ENCODE measurements around the gene EHD2. TPM values are rescaled to one million over a fixed set of nuclear protein-coding genes. Genes with fewer than 3 reads are reported as not detected.
"Not testable (repeated sequence)": the region's sequence is repeated elsewhere in the genome, so short reads cannot be mapped to it uniquely, and the experiment has no call there.

Gene EHD2
- total RNA-seq, 1 experiment from 2014 or later: 2.9 TPM

DNA sequence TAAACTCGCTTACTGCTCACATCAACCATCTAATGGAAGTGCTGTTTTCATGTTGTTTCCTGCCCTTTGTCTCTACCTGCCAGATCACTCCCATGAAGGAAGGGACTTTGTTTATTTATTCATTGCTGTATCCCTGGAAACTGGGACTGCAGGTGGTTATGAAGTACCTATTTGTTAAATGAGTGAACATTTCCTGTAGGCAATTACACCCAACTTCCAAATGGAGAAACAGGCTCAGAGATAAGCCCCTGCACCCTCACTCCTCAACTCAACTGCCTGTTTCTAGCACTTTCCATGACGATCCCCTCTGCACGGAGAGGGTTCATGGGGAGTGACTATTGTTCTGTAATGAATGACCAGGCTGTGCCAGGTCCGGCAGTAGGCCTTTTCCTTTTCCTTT, 63.3 kb downstream of the EHD2 start:
- H3K9me3 ChIP-seq (ENCODE audit: low read depth, low read length, poor library complexity, severe bottlenecking): no peaks in the 10 kb centered on the region
- no peaks in the 10 kb centered on the region for H3K27me3 ChIP-seq (replicated peaks; ENCODE audit: insufficient read depth, low read depth, low read length, poor library complexity)
- no peak for TF ChIP-seq EZH2 (IDR thresholded peaks at IDR 0.05; ENCODE audit: borderline replicate concordance, low read depth, low read length, poor library complexity, severe bottlenecking)
- TF ChIP-seq, protein P1, sequence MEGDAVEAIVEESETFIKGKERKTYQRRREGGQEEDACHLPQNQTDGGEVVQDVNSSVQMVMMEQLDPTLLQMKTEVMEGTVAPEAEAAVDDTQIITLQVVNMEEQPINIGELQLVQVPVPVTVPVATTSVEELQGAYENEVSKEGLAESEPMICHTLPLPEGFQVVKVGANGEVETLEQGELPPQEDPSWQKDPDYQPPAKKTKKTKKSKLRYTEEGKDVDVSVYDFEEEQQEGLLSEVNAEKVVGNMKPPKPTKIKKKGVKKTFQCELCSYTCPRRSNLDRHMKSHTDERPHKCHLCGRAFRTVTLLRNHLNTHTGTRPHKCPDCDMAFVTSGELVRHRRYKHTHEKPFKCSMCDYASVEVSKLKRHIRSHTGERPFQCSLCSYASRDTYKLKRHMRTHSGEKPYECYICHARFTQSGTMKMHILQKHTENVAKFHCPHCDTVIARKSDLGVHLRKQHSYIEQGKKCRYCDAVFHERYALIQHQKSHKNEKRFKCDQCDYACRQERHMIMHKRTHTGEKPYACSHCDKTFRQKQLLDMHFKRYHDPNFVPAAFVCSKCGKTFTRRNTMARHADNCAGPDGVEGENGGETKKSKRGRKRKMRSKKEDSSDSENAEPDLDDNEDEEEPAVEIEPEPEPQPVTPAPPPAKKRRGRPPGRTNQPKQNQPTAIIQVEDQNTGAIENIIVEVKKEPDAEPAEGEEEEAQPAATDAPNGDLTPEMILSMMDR (conservative IDR thresholded peaks at IDR 0.05; ENCODE audit: low read depth, low read length): no peak
- H3K36me3 ChIP-seq (ENCODE audit: insufficient read depth, low read length, poor library complexity, severe bottlenecking): peaks cover 11% of the 10 kb centered on the region
- intact Hi-C loops (cut with micrococcal nuclease; ENCODE audit: unreplicated experiment): no loop called here
- H3K4me3 ChIP-seq (ENCODE audit: low read depth, low read length, poor library complexity, severe bottlenecking): no peak overlapping the region
- DNase-seq (ENCODE audit: low spot score): no peak
- ChIA-PET CTCF (interaction anchor here (1.4 kb wide), 1 partner anchor 11 kb away, joined by 10 read pairs; no protein-coding TSS in a partner anchor), POLR2A (ENCODE audit: low non-redundant PET) (no interaction called here)
- peaks cover 9% of the 10 kb centered on the region for H3K4me1 ChIP-seq (ENCODE audit: insufficient read depth, low read length, poor library complexity, severe bottlenecking)
- BruUV-seq (replicated peaks): no TSS peak
- H3K27ac ChIP-seq (ENCODE audit: low read depth, low read length, poor library complexity, severe bottlenecking): no peak overlapping the region

DNA sequence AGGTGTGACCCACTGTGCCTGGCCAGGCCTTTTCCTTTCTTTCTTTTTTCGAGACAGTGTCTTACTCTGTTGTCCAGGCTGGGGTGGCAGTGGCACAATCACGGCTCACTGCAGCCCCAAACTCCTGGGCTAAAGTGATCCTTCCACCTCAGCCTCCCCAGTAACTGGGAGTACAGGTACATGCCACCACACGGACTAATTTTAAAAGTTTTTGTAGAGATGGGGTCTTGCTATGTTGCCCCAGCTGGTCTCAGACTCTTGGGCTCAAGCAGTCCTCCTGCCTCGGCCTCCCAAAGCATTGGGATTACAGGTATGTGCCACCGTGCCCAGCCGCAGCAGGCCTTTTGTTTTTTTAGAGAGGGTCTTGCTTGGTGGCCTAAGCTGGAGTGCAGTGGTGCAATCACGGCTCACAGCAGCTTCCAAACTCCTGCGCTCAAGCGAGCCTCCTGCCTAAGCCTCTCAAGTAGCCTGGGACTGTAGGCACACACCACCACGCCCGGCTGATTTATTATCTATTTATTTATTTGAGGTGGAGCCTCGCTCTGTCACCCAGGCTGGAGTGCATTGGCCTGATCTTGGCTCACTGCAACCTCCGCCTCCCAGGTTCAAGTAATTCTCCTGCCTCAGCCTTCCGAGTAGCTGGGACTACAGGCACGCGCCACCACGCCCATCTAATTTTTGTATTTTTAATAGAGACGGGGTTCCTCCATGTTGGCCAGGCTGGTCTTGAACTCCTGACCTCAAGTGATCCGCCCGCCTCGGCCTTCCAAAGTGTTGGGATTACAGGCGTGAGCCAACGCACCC, 64.2 kb downstream of the EHD2 start:
- intact Hi-C loops (cut with micrococcal nuclease; ENCODE audit: unreplicated experiment); H3K27me3 ChIP-seq (replicated peaks; ENCODE audit: insufficient read depth, low read depth, low read length, poor library complexity); H3K4me1 ChIP-seq (ENCODE audit: insufficient read depth, low read length, poor library complexity, severe bottlenecking); DNase-seq (ENCODE audit: low spot score); H3K9me3 ChIP-seq (ENCODE audit: low read depth, low read length, poor library complexity, severe bottlenecking); H3K27ac ChIP-seq (ENCODE audit: low read depth, low read length, poor library complexity, severe bottlenecking); POLR2A ChIA-PET (ENCODE audit: low non-redundant PET); BruUV-seq (replicated peaks): not testable (repeated sequence)
- Histone ChIP-seq H3K4me3 (ENCODE audit: low read depth, low read length, poor library complexity, severe bottlenecking) (peak overlapping the region; percentile 98), H3K36me3 (ENCODE audit: insufficient read depth, low read length, poor library complexity, severe bottlenecking) (peaks cover 18% of the 10 kb centered on the region)
- CTCF ChIA-PET: interaction anchor here (0.5 kb wide), 1 partner anchor 10 kb away, joined by 9 read pairs; no protein-coding TSS in a partner anchor

DNA sequence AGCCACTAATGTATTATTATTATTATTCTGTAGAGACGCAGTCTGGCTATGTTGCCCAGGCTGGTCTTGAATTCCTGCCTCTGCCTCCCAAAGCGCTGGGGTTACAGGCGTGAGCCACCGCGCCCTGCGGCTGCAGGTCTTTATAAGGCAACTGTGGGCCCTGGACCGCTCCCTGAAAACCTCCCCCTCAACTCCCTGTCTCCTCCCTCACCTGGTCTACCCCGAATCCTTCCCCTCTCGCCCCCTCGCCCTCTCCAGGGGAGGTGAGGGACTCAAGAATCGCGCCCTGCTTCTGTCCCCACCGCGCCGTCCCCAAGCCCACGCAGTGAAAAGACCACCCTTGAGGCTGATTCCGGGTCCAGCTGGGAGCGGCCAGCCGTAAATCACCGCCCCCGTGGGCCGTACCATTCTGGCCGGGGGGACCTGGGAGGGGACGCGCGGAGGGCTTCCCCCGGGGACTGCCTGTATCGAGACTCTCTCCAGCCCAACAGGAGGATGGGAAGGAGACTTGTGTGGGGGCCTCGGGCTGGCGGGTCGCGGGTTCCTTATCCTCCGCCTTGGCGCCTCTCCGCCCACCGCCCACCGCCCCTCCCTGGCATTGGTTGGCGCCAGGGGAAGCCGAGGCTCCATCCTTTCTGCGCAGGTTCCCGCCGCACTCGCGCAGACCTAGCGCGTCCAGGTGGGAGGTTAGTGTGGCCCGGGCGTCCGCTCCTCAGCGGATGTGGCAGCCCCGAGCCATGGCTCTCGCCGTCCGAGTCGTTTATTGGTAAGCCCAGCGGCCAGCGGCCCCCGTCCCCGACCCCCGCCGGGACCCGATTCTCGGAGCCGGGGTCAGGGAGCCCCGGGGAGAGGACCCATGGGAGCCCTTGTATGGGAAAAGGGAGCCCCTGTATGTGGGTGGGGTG, 65.1 kb downstream of the EHD2 start, which contains the start of gene SELENOW:
SELENOW (plus strand) TSS at position 655 of the 905 bp plus-strand sequence; CDS start at position 738, 83 bp downstream.
- H3K9me3 ChIP-seq (ENCODE audit: low read depth, low read length, poor library complexity, severe bottlenecking): no peaks in the 10 kb centered on the region
- DNase-seq (ENCODE audit: low spot score): peak; percentile 82
- ChIA-PET POLR2A (ENCODE audit: low non-redundant PET) (no interaction called here), CTCF (interaction anchor here (0.5 kb wide), 1 partner anchor 9 kb away, joined by 9 read pairs; no protein-coding TSS in a partner anchor)
- no TSS peak for BruUV-seq (replicated peaks)
- peak within 1 kb of the TSS; percentile 98 for H3K4me3 ChIP-seq (ENCODE audit: low read depth, low read length, poor library complexity, severe bottlenecking)
- intact Hi-C loops (cut with micrococcal nuclease; ENCODE audit: unreplicated experiment): no loop called here
- no peak for TF ChIP-seq EZH2 (IDR thresholded peaks at IDR 0.05; ENCODE audit: borderline replicate concordance, low read depth, low read length, poor library complexity, severe bottlenecking)
- TF ChIP-seq, protein P1 (conservative IDR thresholded peaks at IDR 0.05; ENCODE audit: low read depth, low read length): no peak
- H3K27me3 ChIP-seq (replicated peaks; ENCODE audit: insufficient read depth, low read depth, low read length, poor library complexity): no peaks in the 10 kb centered on the region
- H3K36me3 ChIP-seq (ENCODE audit: insufficient read depth, low read length, poor library complexity, severe bottlenecking): peaks cover 18% of the 10 kb centered on the region
- peaks cover 9% of the 10 kb centered on the region for H3K4me1 ChIP-seq (ENCODE audit: insufficient read depth, low read length, poor library complexity, severe bottlenecking)
- peak within 1 kb of the TSS; percentile 99 for H3K27ac ChIP-seq (ENCODE audit: low read depth, low read length, poor library complexity, severe bottlenecking)

Data from A673 (cell line).